Left lung (tissue), 10 donors: ENCODE data around the gene C13orf46. TPM values are rescaled to one million over a fixed set of nuclear protein-coding genes. Genes with fewer than 3 reads are reported as not detected.

Source experiments
- ATAC-seq: fragments of 200-7000 bp; cut with Tn5 transposase; one replicate; pipeline ENCODE4 v1.9.1; 2020; ENCODE audit warnings: moderate library complexity
- DNase-seq, 4 donors: peaks; one replicate each; pipeline ENCODE4 v3.0.0-alpha.2; 2013 to 2020
- H3K27ac ChIP-seq, 2 donors: fragments of 200-600 bp; sonication (generic) in 1 of 2; one replicate each; pipeline versions ENCODE4 v1.5.0 to v1.8.0; 2020 to 2021
- H3K27me3 ChIP-seq, 2 donors: fragments of 200-600 bp; sonication (generic) in 1 of 2; one replicate each; pipeline versions ENCODE4 v1.5.0 to v1.8.0; 2020 to 2021
- H3K36me3 ChIP-seq, 2 donors: fragments of 200-600 bp; sonication (generic) in 1 of 2; one replicate each; pipeline versions ENCODE4 v1.5.0 to v1.8.0; 2020 to 2021
- H3K4me1 ChIP-seq, 2 donors: fragments of 200-600 bp; one replicate each; pipeline ENCODE4 v1.8.0; 2021
- H3K4me3 ChIP-seq, 2 donors: fragments of 200-600 bp; sonication (generic) in 1 of 2; one replicate each; pipeline versions ENCODE4 v1.5.0 to v1.8.0; 2020 to 2021; ENCODE audit warnings: mild to moderate bottlenecking in 1 of 2
- H3K9me3 ChIP-seq, 2 donors: fragments of 200-600 bp; sonication (generic) in 1 of 2; one replicate each; pipeline versions ENCODE4 v1.5.0 to v1.8.0; 2020 to 2021
- CTCF ChIP-seq, 2 donors: fragments of 200-600 bp; sonication (generic) in 1 of 2; IDR thresholded peaks; one replicate each; pipeline versions ENCODE4 v1.5.0 to v1.8.0; 2021; ENCODE audit warnings: antibody characterized with exemption in 2 of 2
- intact Hi-C, 2 donors: fragments of 100-400 bp; cut with DNase I; formaldehyde crosslinking; loops; one replicate each; pipeline versions ENCODE4 v1.11.2 to v1.14.2; 2022
- polyA plus RNA-seq, 6 donors: library from polyadenylated mRNA; unstranded; fragments of 120-200 nt; gene quantifications; one replicate each; pipeline ENCODE4 v1.2.1, GENCODE V29; 2013; ENCODE audit not compliant: insufficient read length in 6 of 6
- total RNA-seq, 2 donors: library from RNA; stranded (reverse); fragmentation: NEBNext Ultra II Directional; extraction: Animal tissue kit (Norgen Biotek cat#: 25700); gene quantifications; one replicate each; pipeline ENCODE4 v1.2.1, GENCODE V29; 2021
- donor health status: DM: no; HTN: yes; CAD: no.
- donor health status: DM: no; HTN: no; CAD: no.

C13orf46 gene
- total and polyA plus RNA-seq, 8 donors, result 0.10 to 7.5 (median 0.29) TPM

GRCh38 chr13:113982296-113982661, 8.4 kb upstream of the C13orf46 start:
- DNase-seq (peak in 1 of 4 donors; percentile 70), ATAC-seq (no peak)
- Histone ChIP-seq H3K4me1 (no peaks in the 10 kb centered on the region), H3K4me3 (no peak overlapping the region), H3K9me3 (no peaks in the 10 kb centered on the region), H3K27ac (no peak overlapping the region), H3K27me3 (no peaks in the 10 kb centered on the region), H3K36me3 (peaks cover 0 to 54% of the 10 kb centered on the region in 2 donors)
- intact Hi-C loops, result no loop called here
- no peak for TF ChIP-seq CTCF (IDR thresholded peaks at IDR 0.05)

GRCh38 chr13:113981611-113982295, 7.9 kb upstream of the C13orf46 start:
- H3K36me3 ChIP-seq, result peaks cover 0 to 59% of the 10 kb centered on the region in 2 donors
- no peak for TF ChIP-seq CTCF (IDR thresholded peaks at IDR 0.05)
- intact Hi-C loops, result no loop called here
- peak overlapping the region in 1 of 2 donors; percentile 13 for H3K27ac ChIP-seq
- H3K27me3 ChIP-seq, result no peaks in the 10 kb centered on the region
- no peaks in the 10 kb centered on the region for H3K4me1 ChIP-seq
- DNase-seq (peak in 1 of 4 donors; percentile 63), ATAC-seq (no peak)
- H3K4me3 ChIP-seq, result no peak overlapping the region
- no peaks in the 10 kb centered on the region for H3K9me3 ChIP-seq

- DNase-seq, result peak in 3 of 4 donors; percentile 70 to 87 (median 87)
- TF ChIP-seq CTCF (IDR thresholded peaks at IDR 0.05), result no peak
- Histone ChIP-seq H3K27ac (peak overlapping the region in 1 of 2 donors; percentile 13), H3K36me3 (peaks cover 0 to 62% of the 10 kb centered on the region in 2 donors), H3K4me3 (no peak overlapping the region), H3K27me3 (no peaks in the 10 kb centered on the region), H3K4me1 (no peaks in the 10 kb centered on the region), H3K9me3 (no peaks in the 10 kb centered on the region)
- ATAC-seq, result peak; percentile 95
- intact Hi-C loops, result no loop called here
Observed at GRCh38 chr13:113981194-113981605, 7.3 kb upstream of the C13orf46 start.

GRCh38 chr13:113980489-113981064, 6.7 kb upstream of the C13orf46 start:
- Histone ChIP-seq H3K27ac (no peak overlapping the region), H3K4me1 (no peaks in the 10 kb centered on the region), H3K9me3 (no peaks in the 10 kb centered on the region), H3K27me3 (no peaks in the 10 kb centered on the region), H3K36me3 (peaks cover 0 to 64% of the 10 kb centered on the region in 2 donors), H3K4me3 (no peak overlapping the region)
- intact Hi-C loops, result no loop called here
- no peak for ATAC-seq
- TF ChIP-seq CTCF (IDR thresholded peaks at IDR 0.05), result no peak
- peak in 2 of 4 donors; percentile 12 to 22 for DNase-seq

- no peak for ATAC-seq
Observed at GRCh38 chr13:113979791-113980471, 6.1 kb upstream of the C13orf46 start.

More at GRCh38 chr13:113979791-113980471, 6.1 kb upstream of the C13orf46 start:
- no peaks in the 10 kb centered on the region for H3K4me1 ChIP-seq
- H3K27me3 ChIP-seq, result no peaks in the 10 kb centered on the region
- no peak for TF ChIP-seq CTCF (IDR thresholded peaks at IDR 0.05)
- no peaks in the 10 kb centered on the region for H3K9me3 ChIP-seq
- H3K27ac ChIP-seq, result no peak overlapping the region
- H3K4me3 ChIP-seq, result no peak overlapping the region
- peaks cover 0 to 71% of the 10 kb centered on the region in 2 donors for H3K36me3 ChIP-seq
- peak in 2 of 4 donors; percentile 18 to 46 for DNase-seq
- intact Hi-C loops, result no loop called here
